ENCODE data around the gene TUBA1B. TPM values are rescaled to one million over a fixed set of nuclear protein-coding genes. Genes with fewer than 3 reads are reported as not detected.
"Not testable (repeated sequence)": the region's sequence is repeated elsewhere in the genome, so short reads cannot be mapped to it uniquely, and the experiment has no call there.

Gene TUBA1B
- total RNA-seq, 2 donors from 2014 or later = 1,474 to 1,587 TPM

- WGBS, 2 experiments (ENCODE audit: insufficient coverage in 1 of 2, insufficient read length in 1 of 2) = 76 to 80% methylated on average over 2 of the region's 2 CpGs
- Mint-ChIP-seq H3K4me3 (no peak overlapping the region), H3K27me3 (ENCODE audit: insufficient read depth) (no peaks in the 10 kb centered on the region), H3K36me3 (ENCODE audit: low read depth) (no peaks in the 10 kb centered on the region), H3K27ac (no peak overlapping the region), H3K9me3 (no peaks in the 10 kb centered on the region), H3K4me1 (peaks cover 9% of the 10 kb centered on the region)
- TF ChIP-seq CTCF (conservative IDR thresholded peaks at IDR 0.05) = no peak
- no peak overlapping the region for H3K9ac ChIP-seq (ENCODE audit: extremely low read depth, low read length, poor library complexity, severe bottlenecking)
- no peak overlapping the region for H3K27ac ChIP-seq (ENCODE audit: low read depth, low read length)
- H3K27me3 ChIP-seq (ENCODE audit: control insufficient read depth, insufficient read depth, low read length, poor library complexity, severe bottlenecking) = no peaks in the 10 kb centered on the region
- H3K4me3 ChIP-seq (ENCODE audit: low read length) = no peak overlapping the region
- no peaks in the 10 kb centered on the region for H3K9me3 ChIP-seq (ENCODE audit: control insufficient read depth, low read length)
- no peaks in the 10 kb centered on the region for H3K36me3 ChIP-seq (ENCODE audit: control insufficient read depth, insufficient read depth, low read length)
- no peaks in the 10 kb centered on the region for H3K4me1 ChIP-seq (ENCODE audit: control insufficient read depth, insufficient read depth, low read length)
- DNase-seq = no peak
These were observed 7.4 kb upstream of the TUBA1B start for GRCh38 chr12:49138587-49138986.

GRCh38 chr12:49137476-49137875 is 6.3 kb upstream of the TUBA1B start:
- Mint-ChIP-seq H3K4me3 (no peak overlapping the region), H3K9me3 (no peaks in the 10 kb centered on the region), H3K27ac (no peak overlapping the region), H3K36me3 (ENCODE audit: low read depth) (no peaks in the 10 kb centered on the region), H3K4me1 (peaks cover 9% of the 10 kb centered on the region), H3K27me3 (ENCODE audit: insufficient read depth) (no peaks in the 10 kb centered on the region)
- Histone ChIP-seq H3K9me3 (ENCODE audit: control insufficient read depth, low read length) (no peaks in the 10 kb centered on the region), H3K4me1 (ENCODE audit: control insufficient read depth, insufficient read depth, low read length) (no peaks in the 10 kb centered on the region), H3K27me3 (ENCODE audit: control insufficient read depth, insufficient read depth, low read length, poor library complexity, severe bottlenecking) (no peaks in the 10 kb centered on the region), H3K4me3 (ENCODE audit: low read length) (no peak overlapping the region), H3K36me3 (ENCODE audit: control insufficient read depth, insufficient read depth, low read length) (no peaks in the 10 kb centered on the region), H3K9ac (ENCODE audit: extremely low read depth, low read length, poor library complexity, severe bottlenecking) (no peak overlapping the region), H3K27ac (ENCODE audit: low read depth, low read length) (no peak overlapping the region)
- 96% methylated on average over 1 of the region's 1 CpG; no CpG with 5 or more reads in 1 of the 2 experiments for WGBS, 2 experiments (ENCODE audit: insufficient coverage in 1 of 2, insufficient read length in 1 of 2)
- no peak for TF ChIP-seq CTCF (conservative IDR thresholded peaks at IDR 0.05)
- no peak for DNase-seq

GRCh38 chr12:49136997-49137396 is 5.8 kb upstream of the TUBA1B start:
- not testable (repeated sequence) for H3K27me3 Mint-ChIP-seq (ENCODE audit: insufficient read depth); H3K4me1 ChIP-seq (ENCODE audit: control insufficient read depth, insufficient read depth, low read length); H3K36me3 ChIP-seq (ENCODE audit: control insufficient read depth, insufficient read depth, low read length); H3K4me3 Mint-ChIP-seq; H3K9me3 Mint-ChIP-seq; H3K27ac ChIP-seq (ENCODE audit: low read depth, low read length); H3K4me3 ChIP-seq (ENCODE audit: low read length); H3K27me3 ChIP-seq (ENCODE audit: control insufficient read depth, insufficient read depth, low read length, poor library complexity, severe bottlenecking); DNase-seq; H3K27ac Mint-ChIP-seq; H3K9ac ChIP-seq (ENCODE audit: extremely low read depth, low read length, poor library complexity, severe bottlenecking); H3K36me3 Mint-ChIP-seq (ENCODE audit: low read depth); H3K9me3 ChIP-seq (ENCODE audit: control insufficient read depth, low read length)
- peaks cover 12% of the 10 kb centered on the region for H3K4me1 Mint-ChIP-seq
- WGBS, 2 experiments (ENCODE audit: insufficient coverage in 1 of 2, insufficient read length in 1 of 2) = 89 to 94% methylated on average over 1 to 3 of the region's 3 CpGs

GRCh38 chr12:49133590-49133989 is 2.4 kb upstream of the TUBA1B start:
- Mint-ChIP-seq H3K36me3 (ENCODE audit: low read depth) (peaks cover 20% of the 10 kb centered on the region), H3K27me3 (ENCODE audit: insufficient read depth) (no peaks in the 10 kb centered on the region), H3K4me3 (no peak overlapping the region), H3K9me3 (no peaks in the 10 kb centered on the region), H3K4me1 (peaks cover 24% of the 10 kb centered on the region), H3K27ac (no peak overlapping the region)
- WGBS, 2 experiments (ENCODE audit: insufficient coverage in 1 of 2, insufficient read length in 1 of 2) = 83 to 97% methylated on average over 1 to 10 of the region's 10 CpGs
- H3K36me3 ChIP-seq (ENCODE audit: control insufficient read depth, insufficient read depth, low read length) = peaks cover 21% of the 10 kb centered on the region
- DNase-seq = no peak
- H3K9ac ChIP-seq (ENCODE audit: extremely low read depth, low read length, poor library complexity, severe bottlenecking) = no peak overlapping the region
- H3K27me3 ChIP-seq (ENCODE audit: control insufficient read depth, insufficient read depth, low read length, poor library complexity, severe bottlenecking) = no peaks in the 10 kb centered on the region
- H3K27ac ChIP-seq (ENCODE audit: low read depth, low read length) = no peak overlapping the region
- H3K4me3 ChIP-seq (ENCODE audit: low read length) = no peak overlapping the region
- TF ChIP-seq CTCF (conservative IDR thresholded peaks at IDR 0.05) = no peak
- no peaks in the 10 kb centered on the region for H3K4me1 ChIP-seq (ENCODE audit: control insufficient read depth, insufficient read depth, low read length)
- H3K9me3 ChIP-seq (ENCODE audit: control insufficient read depth, low read length) = no peaks in the 10 kb centered on the region
